ENCODE results near the gene DNALI1.
"Not testable (repeated sequence)": the region's sequence is repeated elsewhere in the genome, so short reads cannot be mapped to it uniquely, and the experiment has no call there.

Gene DNALI1

DNA sequence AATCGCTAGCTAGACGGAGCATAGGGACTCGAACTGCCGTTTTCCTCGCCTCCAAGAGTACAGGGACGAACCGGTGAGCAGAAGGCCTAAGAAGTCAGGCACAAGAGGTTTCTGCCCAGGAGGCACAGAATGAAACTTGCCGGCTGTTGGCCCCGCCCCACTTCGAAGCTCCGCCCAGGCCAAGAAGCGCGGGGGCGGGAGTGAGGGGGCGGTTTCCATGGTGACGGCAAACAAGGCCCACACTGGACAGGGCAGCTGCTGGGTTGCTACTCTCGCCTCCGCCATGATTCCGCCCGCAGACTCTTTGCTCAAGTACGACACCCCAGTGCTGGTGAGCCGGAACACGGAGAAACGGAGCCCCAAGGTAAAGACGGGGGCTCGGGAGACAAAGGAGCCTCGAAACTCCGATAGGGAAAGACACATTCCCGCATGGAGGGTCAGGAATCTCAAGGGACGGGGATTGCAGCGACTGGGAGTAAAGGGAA lies at the start of gene DNALI1:
Gene DNALI1 (plus strand): TSS at position 229 of the 485 bp plus-strand sequence. CDS start 55 bp downstream, at position 284.
- peak; percentile 78 for DNase-seq

DNA sequence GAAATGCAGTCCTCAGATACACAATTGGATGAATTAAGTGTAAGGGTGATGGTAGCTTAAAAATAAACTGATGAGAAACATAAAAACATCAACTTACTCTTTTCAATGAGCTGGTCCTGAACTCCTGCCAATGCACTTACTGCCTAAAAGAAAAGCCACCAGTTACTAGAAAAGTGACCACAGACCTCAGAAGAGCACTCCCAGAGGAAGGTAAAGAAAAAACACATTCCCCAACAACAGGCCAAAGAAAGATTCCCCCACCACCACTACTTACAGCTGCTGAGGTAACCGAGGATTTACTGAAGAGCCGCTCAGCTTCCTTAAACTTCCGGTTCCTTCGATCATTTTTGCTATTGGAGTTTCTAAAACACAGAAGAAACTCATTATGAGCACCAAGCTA lies 47.6 kb upstream of the DNALI1 start:
- DNase-seq = peak; percentile 30

DNA sequence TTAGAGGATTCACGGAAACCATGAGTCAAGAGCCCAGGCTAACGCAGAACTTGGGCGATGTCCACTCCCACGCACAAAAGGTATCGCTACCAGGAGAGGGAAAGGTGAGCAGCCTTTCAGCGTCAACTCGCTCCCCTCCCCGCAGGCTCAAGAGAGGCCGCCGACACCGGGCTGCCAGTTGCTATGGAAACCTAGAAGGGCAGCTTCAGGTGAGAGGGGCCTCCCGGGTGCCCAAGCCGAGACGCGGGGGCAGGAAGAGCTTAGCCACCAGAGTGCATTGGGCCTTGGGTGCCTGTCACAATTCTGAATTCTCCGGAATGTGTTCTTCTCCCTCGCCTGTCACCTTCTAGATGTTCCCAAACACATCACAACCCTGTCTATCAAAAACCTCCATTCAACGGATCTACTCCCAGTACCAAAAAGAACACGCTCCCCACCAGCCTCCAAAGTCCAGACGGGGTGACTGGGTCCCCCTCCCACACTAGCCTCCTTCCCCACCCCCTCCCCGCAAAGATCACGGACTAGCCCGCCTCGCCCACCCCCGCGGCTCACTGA lies 42.9 kb upstream of the DNALI1 start:
- peak; percentile 16 for DNase-seq

DNA sequence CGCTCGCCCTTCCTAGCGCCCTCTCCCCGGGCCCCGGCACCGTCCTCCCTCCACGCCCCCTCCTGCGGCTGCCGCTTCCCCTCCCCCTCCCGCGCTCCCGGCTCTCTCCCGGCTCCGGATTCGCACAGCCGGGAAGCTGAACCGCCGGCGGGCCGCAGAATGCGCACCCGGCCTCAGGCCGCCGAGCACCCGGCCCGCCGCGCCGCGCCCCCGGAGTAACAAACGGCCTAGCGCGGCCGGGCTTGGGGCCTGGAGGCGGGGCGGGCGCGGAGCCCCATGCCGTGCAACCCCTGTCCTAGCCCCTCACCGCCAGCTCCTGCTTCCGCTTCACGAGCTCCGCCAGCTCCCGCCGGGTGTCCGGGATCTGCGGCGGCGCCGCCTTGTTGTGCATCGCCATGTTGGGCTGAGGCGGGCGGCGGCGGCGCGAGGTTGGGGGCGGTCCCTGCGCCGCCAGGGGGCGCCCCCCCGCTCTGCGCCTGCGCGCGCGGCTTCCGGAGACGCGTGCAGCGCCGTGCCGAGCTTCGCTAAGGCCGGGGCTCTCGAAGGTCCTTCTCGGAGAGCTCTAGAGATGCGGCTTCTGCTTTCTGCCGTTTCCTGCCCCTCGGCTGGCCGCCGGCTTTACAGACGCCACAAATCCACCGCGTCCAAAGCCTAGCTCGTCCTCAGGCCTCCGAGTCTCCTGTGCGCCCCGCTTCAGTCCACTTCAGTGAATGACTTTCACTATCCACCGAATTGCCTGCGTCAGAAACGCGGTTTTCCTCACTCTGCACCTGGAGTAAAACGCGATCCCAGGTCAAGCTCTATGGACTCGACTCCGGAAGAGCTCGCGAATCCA lies 42.2 kb upstream of the DNALI1 start, which contains the start of gene MEAF6:
Gene MEAF6 (minus strand): TSS at position 417 of the 835 bp plus-strand sequence. CDS start 20 bp downstream, at position 397.
- peak; percentile 85 for DNase-seq

DNA sequence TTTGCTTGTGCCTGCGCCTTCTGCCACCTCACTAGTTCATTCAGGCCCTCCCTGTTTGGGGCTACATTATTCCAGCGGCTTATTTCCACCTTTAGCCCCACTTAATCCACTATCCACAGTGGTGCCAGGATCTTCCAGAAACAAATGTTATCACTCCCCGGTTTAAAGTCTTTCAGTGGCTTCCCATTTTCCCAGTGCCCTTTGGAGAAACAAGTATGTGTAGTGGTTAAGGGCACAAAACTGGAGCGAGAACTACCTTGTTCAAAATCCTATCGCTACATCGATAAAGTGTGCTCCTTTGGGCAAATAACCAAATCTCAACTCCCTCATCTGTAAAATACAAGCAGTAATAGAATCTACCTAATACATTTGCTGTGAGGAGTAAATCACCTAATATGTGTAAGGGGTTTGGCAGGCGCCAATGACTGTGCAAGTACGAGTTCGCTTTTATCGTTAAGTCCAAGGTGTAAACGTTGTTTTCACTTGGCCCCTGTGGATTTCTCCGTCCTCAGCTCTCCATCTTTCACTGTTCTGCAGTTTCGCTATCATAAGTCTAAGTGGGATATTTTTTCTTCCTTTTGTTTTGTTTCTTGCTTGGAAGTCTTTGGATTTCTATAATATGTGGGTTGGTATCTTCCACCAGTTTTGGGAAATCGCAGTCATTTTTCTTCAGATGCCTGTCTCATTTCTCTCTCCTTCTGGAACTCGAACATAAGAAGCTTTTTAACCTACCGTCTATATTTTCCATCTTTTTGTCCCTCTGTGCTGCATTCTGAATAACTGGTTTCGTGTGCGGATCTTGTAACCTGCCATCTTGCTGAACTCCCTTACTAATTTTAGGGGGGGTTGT lies 41.3 kb upstream of the DNALI1 start:
- no peak for DNase-seq

DNA sequence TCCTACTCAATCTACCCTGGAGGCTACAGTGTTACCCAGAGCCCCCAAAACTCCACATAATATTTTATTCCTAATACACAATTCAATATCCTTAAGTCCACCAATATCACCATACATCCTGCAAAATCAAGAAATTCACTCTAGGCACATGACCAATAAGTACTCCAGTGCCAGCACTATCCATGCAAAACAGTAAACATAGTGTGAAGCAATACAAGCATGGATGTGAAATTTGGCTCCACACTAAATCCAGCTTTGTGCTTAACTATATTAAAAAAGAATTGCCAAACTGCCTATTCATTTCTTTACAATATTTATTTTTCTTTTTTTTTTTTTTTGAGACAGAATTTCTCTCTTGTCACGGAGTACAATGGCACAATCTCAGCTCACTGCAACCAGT lies 39.2 kb upstream of the DNALI1 start:
- no peak for DNase-seq

DNA sequence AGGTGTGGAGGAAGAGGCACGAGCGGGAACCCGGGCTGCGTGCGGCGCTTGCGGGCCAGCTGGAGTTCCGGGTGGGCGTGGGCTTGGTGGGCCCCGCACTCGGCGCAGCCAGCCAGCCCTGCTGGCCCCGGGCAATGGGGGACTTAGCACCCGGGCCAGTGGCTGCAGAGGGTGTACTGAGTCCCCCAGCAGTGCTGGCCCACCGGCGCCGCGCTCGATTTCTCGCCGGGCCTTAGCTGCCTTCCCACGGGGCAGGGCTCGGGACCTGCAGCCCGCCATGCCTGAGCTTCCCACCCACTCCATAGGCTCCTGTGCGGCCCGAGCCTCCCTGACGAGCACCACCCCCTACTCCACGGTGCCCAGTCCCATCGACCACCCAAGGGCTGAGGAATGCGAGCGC lies 38.5 kb upstream of the DNALI1 start:
- DNase-seq = not testable (repeated sequence)

DNA sequence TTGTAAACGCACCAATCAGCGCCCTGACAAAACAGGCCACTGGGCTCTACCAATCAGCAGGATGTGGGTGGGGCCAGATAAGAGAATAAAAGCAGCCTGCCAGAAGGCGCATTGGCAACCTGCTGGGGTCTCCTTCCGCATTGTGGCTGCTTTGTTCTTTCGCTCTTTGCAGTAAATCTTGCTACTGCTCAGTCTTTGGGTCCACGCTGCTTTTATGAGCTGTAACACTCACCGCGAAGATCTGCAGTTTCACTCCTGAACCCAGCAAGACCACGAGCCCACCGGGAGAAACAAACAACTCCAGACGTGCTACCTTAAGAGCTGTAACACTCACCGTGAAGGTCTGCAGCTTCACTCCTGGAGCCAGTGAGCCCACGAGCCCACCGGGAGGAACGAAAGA lies 37.8 kb upstream of the DNALI1 start:
- DNase-seq = not testable (repeated sequence)

GRCh38 chr1:37519613-37520012 lies 37.1 kb upstream of the DNALI1 start:
- DNase-seq = no peak

DNA sequence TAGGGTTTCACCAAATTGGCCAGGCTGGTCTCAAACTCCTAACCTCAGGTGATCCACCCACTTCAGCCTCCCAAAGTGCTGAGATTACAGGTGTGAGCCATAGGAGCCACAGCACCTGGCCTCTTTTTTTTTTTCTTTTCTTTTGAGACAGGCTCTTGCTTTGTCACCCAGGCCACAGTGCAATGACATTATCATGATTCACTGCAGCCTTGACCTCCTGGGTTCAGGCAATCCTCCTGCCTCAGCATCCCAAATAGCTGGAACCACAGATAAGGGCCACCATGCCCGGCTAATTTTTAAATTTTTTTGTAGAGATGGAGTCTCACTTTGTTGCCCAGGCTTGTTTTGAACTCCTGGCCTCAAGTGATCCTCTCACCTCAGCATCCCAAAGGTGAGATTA lies 26.9 kb upstream of the DNALI1 start:
- DNase-seq = not testable (repeated sequence)

DNA sequence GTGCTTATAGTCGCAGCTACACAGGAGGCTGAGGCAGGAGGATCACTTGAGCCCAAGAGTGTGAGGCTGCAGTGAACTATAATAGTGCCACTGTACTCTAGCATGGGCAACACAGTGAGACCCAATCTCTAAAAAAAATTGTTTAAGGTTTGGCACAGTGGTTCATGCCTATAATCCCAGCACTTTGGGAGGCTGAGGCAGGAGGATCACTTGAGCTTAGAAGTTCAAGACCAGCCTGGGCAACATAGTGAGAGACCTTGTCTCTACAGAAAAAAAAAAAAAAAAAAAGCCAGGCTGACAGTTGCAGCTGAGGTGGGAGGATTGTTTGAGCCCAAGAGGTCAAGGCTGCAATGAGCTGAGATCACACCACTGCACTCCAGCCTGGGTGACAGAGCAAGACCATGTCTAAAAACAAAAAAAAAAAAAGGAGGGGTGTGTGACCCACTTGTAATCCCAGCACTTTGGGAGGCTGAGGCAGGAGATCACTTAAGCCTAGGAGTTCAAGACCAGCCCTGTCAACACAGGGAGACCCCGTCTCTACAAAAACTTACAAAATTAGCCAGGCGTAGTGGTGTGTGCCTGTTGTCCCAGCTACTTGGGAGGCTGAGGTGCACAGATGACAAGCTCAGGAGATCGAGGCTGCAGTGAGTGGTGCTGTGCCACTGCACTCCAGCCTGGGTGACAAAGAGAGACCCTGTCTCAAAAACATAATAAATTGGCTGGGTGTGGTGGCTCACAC lies 24.2 kb upstream of the DNALI1 start:
- not testable (repeated sequence) for DNase-seq

- DNase-seq = no peak
Measured at GRCh38 chr1:37533317-37534093, 23.2 kb upstream of the DNALI1 start.

DNA sequence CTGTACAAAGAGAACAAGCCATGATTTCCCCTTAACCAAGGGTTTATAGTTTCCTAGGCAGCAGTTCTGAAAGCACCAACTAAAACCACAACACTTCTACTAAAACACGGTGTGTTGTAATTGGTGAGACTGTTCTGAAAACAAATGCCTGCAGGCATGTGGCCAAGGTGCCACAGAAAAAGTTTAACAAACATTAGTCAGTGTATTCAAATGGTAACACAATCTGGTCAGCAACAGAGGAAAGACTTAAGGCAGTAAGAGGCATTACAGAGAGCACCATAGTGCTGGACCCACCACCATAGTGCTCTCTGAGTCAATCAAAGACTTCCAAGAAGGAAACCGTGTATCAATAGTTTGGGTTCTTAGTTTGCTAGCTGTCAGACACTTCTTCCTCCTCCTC lies 19.4 kb upstream of the DNALI1 start:
- DNase-seq = peak; percentile 26

DNA sequence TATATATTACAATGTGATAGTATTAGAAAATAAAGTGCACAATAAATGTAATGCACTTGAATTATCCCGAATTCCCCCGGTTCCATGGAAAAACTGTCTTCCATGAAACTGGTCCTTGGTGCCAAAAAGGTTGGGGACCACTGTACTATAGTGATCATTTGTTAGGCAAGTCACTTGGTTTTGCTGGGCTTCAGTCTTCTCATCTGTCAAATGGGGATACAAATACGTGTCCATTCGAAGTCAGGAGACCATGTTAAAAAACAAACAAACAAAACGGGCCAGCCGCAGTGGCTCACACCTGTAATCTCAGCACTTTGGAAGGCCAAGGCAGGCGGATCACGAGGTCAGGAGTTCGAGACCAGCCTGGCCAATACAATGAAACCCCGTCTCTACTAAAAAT lies 17.6 kb upstream of the DNALI1 start:
- DNase-seq = not testable (repeated sequence)

GRCh38 chr1:37540036-37540785 lies 16.5 kb upstream of the DNALI1 start:
- DNase-seq = no peak

DNA sequence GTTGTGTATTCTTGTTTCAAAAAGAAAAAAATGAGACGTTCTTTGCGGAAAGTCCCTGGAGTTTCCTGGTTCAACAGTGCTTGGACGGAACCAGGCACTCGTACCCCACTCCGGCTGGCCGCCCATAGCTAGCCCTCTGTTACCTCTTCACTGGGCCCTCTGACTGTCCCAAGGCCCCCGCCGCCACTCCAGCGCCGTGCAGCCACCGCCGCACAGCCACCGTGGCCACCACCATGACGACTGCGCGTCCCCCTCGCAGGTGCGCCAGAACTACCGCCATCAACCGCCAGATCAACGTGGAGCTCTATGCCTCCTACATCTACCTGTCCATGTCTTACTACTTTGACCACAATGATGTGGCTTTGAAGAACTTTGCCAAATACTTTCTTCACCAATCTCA lies 12.2 kb upstream of the DNALI1 start:
- no peak for DNase-seq

DNA sequence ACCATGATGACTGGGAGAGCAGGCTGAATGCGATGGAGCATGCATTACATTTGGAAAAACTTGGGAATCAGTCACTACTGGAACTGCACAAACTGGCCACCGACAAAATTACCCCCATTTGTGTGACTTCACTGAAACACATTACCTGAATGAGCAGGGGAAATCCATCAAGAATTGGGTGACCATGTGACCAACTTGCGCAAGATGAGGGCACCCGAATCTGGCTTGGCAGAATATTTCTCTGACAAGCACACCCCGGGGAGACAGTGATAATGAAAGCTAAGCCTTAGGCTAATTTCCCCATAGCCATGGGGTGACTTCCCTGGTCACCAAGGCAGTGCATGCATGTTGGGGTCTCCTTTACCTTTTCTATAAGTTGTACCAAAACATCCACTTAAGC lies 11.7 kb upstream of the DNALI1 start:
- DNase-seq = no peak

- no peak for DNase-seq
Measured at GRCh38 chr1:37549341-37549740, 7.4 kb upstream of the DNALI1 start.

DNA sequence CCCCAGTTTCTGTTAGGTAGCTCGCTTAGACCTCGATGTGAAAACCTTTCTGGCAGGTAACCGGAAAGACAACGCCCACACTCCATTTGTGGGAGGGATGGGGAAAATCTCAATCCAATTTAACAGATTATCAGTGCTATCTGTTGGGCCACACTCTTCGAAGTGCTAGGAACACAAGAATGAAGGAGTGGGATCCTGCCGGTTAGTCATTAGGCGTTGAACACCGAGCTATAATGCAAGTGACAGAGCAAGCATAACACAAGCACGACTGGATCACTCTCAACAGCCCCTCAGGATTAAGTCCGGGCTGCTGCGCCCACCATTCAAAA lies 3.2 kb upstream of the DNALI1 start:
- DNase-seq = no peak

- peak; percentile 92 for DNase-seq
Measured at GRCh38 chr1:37553927-37554808, 2.6 kb upstream of the DNALI1 start, which contains the start of gene SNIP1. Gene SNIP1 (minus strand): TSS chr1:37554293. CDS start chr1:37554229, 64 bp downstream.
